Keratinocyte (primary cell): Measurements from ENCODE around the gene CENPA.

Source experiments
- CTCF ChIP-seq, 3 experiments: IDR thresholded peaks in 1 of 3; conservative IDR thresholded peaks in 1 of 3; optimal IDR thresholded peaks in 1 of 3; 2 replicates in 2 of 3; 3 replicates in 1 of 3; pipeline versions ENCODE3 to v1.5.1; 2011; ENCODE audit warnings: low read length in 3 of 3, mild to moderate bottlenecking in 3 of 3, moderate library complexity in 2 of 3, control low read depth in 1 of 3, inconsistent platforms in 1 of 3; ENCODE audit not compliant: insufficient read depth in 2 of 3; ENCODE audit errors: extremely low read depth in 1 of 3
- EZH2 ChIP-seq: IDR thresholded peaks from one replicate; pipeline ENCODE4 v1.6.1; 2012; ENCODE audit warnings: inconsistent platforms, mild to moderate bottlenecking, low read length, moderate library complexity

- no peak for TF ChIP-seq CTCF (optimal IDR thresholded peaks at IDR 0.05 in 1 of 3, IDR thresholded peaks at IDR 0.05 in 1 of 3, conservative IDR thresholded peaks at IDR 0.05 in 1 of 3; ENCODE audit: extremely low read depth in 1 of 3, insufficient read depth in 2 of 3, low read length in 3 of 3)
- no peak for TF ChIP-seq EZH2
Measured at GRCh38 chr2:26792720-26793119, 6.9 kb downstream of the CENPA start.
